ENCODE measurements around the gene CSRNP3. TPM values are rescaled to one million over a fixed set of nuclear protein-coding genes. Genes with fewer than 3 reads are reported as not detected.

CSRNP3 gene
- total and polyA plus RNA-seq, 11 donors: 0.87 to 10.6 (median 4.4) TPM

- ATAC-seq (no peak), DNase-seq (no peak)
- Histone ChIP-seq H3K27ac (no peak overlapping the region), H3K9me3 (no peaks in the 10 kb centered on the region), H3K27me3 (no peaks in the 10 kb centered on the region), H3K4me1 (peaks cover 0 to 3% (median 0%) of the 10 kb centered on the region in 12 donors), H3K4me3 (no peak overlapping the region), H3K36me3 (no peaks in the 10 kb centered on the region)
- intact Hi-C loops (cut with DNase I): no loop called here
- WGBS, 4 donors: 26 to 55% (median 36%) methylated on average over 4 of the region's 4 CpGs
- no peak for TF ChIP-seq POLR2A (IDR thresholded peaks at IDR 0.05)
- no peak for TF ChIP-seq CTCF (IDR thresholded peaks at IDR 0.05)
Measured at GRCh38 chr2:165479856-165480255, 10.4 kb downstream of the CSRNP3 start.

GRCh38 chr2:165494573-165494972 is 25.1 kb downstream of the CSRNP3 start:
- WGBS, 4 donors: 52 to 63% (median 59%) methylated on average over 4 of the region's 4 CpGs
- H3K36me3 ChIP-seq: peaks cover 0 to 14% (median 0%) of the 10 kb centered on the region in 9 donors
- intact Hi-C loops (cut with DNase I): no loop called here
- no peaks in the 10 kb centered on the region for H3K4me1 ChIP-seq
- H3K27me3 ChIP-seq: no peaks in the 10 kb centered on the region
- ATAC-seq (no peak), DNase-seq (no peak)
- no peak overlapping the region for H3K27ac ChIP-seq
- no peak overlapping the region for H3K4me3 ChIP-seq
- no peak for TF ChIP-seq POLR2A (IDR thresholded peaks at IDR 0.05)
- TF ChIP-seq CTCF (IDR thresholded peaks at IDR 0.05): no peak
- H3K9me3 ChIP-seq: no peaks in the 10 kb centered on the region

- no peak for ATAC-seq
- DNase-seq: no peak
Measured at GRCh38 chr2:165497659-165498317, 28.3 kb downstream of the CSRNP3 start.

GRCh38 chr2:165499131-165499530 is 29.6 kb downstream of the CSRNP3 start:
- DNase-seq: no peak
- H3K4me3 ChIP-seq: no peak overlapping the region
- H3K27ac ChIP-seq: no peak overlapping the region
- peaks cover 0 to 14% (median 0%) of the 10 kb centered on the region in 9 donors for H3K36me3 ChIP-seq
- intact Hi-C loops (cut with DNase I): no loop called here
- no peaks in the 10 kb centered on the region for H3K9me3 ChIP-seq
- H3K4me1 ChIP-seq: no peaks in the 10 kb centered on the region
- ATAC-seq: no peak
- H3K27me3 ChIP-seq: no peaks in the 10 kb centered on the region
- TF ChIP-seq POLR2A (IDR thresholded peaks at IDR 0.05): no peak
- no peak for TF ChIP-seq CTCF (IDR thresholded peaks at IDR 0.05)
- 85 to 92% (median 88%) methylated on average over 3 of the region's 3 CpGs for WGBS, 4 donors

More at GRCh38 chr2:165497659-165498317, 28.3 kb downstream of the CSRNP3 start:
- no peaks in the 10 kb centered on the region for H3K27me3 ChIP-seq
- H3K9me3 ChIP-seq: no peaks in the 10 kb centered on the region
- peaks cover 0 to 14% (median 0%) of the 10 kb centered on the region in 9 donors for H3K36me3 ChIP-seq
- no peak overlapping the region for H3K27ac ChIP-seq
- intact Hi-C loops (cut with DNase I): no loop called here
- no peak overlapping the region for H3K4me3 ChIP-seq
- no peaks in the 10 kb centered on the region for H3K4me1 ChIP-seq
- no peak for TF ChIP-seq CTCF (IDR thresholded peaks at IDR 0.05)
- no peak for TF ChIP-seq POLR2A (IDR thresholded peaks at IDR 0.05)
- 66 to 76% (median 68%) methylated on average over 3 of the region's 3 CpGs for WGBS, 4 donors

All from heart left ventricle (tissue), 16 donors.